Adrenal gland (tissue), 5 donors: ENCODE results near the gene RUNX3.

ENCODE experiments used
- POLR2A ChIP-seq, 2 donors: fragments of 450-650 bp; IDR thresholded peaks; one replicate each; pipeline ENCODE4 v1.6.1; 2017; ENCODE audit warnings: antibody characterized with exemption in 2 of 2, mild to moderate bottlenecking in 2 of 2, moderate library complexity in 1 of 2
- TF ChIP-seq, protein P1 (sequence below), 6 experiments: fragments of 450-650 bp in 4 of 6; fragments of 200-600 bp in 2 of 6; sonication (generic) in 1 of 6; IDR thresholded peaks; 1 replicate in 5 of 6; 2 replicates in 1 of 6; pipeline versions ENCODE4 v1.5.1 to v1.8.0; 2016 to 2021; ENCODE audit warnings: antibody characterized with exemption in 6 of 6, mild to moderate bottlenecking in 2 of 6, moderate library complexity in 1 of 6
- donor health status: DM: no; HTN: no; CAD: no.

DNA sequence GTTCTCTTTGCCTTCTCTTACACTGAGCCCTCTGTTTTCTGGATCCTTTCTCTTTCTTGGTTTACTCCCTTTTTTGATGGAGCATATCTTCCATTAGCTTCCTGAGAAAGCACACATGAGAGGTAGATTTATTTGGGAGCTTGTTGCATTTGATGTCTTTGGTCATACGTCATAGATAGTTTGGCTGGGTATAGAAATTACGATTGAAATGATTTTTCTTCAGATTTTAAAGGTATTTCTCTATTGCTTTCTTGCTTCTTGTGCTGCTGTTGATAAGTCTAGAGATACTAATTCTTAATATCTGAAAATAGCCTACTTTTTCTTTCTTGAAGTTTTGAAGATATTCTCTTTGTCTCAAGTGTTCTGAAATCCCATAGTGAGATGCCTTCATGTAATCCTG lies 45.3 kb upstream of the RUNX3 start:
- TF ChIP-seq, protein P1, sequence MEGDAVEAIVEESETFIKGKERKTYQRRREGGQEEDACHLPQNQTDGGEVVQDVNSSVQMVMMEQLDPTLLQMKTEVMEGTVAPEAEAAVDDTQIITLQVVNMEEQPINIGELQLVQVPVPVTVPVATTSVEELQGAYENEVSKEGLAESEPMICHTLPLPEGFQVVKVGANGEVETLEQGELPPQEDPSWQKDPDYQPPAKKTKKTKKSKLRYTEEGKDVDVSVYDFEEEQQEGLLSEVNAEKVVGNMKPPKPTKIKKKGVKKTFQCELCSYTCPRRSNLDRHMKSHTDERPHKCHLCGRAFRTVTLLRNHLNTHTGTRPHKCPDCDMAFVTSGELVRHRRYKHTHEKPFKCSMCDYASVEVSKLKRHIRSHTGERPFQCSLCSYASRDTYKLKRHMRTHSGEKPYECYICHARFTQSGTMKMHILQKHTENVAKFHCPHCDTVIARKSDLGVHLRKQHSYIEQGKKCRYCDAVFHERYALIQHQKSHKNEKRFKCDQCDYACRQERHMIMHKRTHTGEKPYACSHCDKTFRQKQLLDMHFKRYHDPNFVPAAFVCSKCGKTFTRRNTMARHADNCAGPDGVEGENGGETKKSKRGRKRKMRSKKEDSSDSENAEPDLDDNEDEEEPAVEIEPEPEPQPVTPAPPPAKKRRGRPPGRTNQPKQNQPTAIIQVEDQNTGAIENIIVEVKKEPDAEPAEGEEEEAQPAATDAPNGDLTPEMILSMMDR (IDR thresholded peaks at IDR 0.05) = no peak
- TF ChIP-seq POLR2A (IDR thresholded peaks at IDR 0.05) = no peak
